ENCODE data around the gene TTYH1.

TTYH1 gene

GRCh38 chr19:54460230-54461005, 45.2 kb downstream of the TTYH1 start:
- TF ChIP-seq CTCF (IDR thresholded peaks at IDR 0.05; ENCODE audit: low read depth, low read length) = no peak
- no peak for DNase-seq (ENCODE audit: extremely low read depth, low read depth)

- DNase-seq (ENCODE audit: extremely low read depth, low read depth) = no peak
- TF ChIP-seq CTCF (IDR thresholded peaks at IDR 0.05; ENCODE audit: low read depth, low read length) = no peak
Observed at GRCh38 chr19:54461210-54461609, 45.9 kb downstream of the TTYH1 start.

DNA sequence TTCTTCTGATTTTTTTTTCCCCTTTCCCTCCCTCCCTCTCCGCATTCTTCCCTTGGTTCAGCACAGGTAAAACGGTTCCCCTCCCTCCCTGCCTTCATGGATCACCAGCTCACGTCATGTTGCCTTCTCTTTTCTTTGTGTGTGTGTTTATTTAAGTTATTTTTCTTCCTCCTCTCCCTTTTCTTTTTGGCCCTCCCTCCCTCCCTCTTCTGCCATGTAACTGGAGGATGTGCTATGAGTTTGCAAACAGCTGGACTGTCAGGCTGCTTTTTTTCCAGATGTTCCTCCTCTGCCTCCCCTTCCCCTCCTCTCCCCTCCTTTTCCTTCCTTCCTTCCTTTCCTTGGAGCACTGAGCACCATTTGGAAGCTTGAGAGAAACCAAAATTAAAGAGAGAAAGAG, 46.3 kb downstream of the TTYH1 start:
- DNase-seq (ENCODE audit: extremely low read depth, low read depth) = no peak
- TF ChIP-seq CTCF (IDR thresholded peaks at IDR 0.05; ENCODE audit: low read depth, low read length) = no peak

DNA sequence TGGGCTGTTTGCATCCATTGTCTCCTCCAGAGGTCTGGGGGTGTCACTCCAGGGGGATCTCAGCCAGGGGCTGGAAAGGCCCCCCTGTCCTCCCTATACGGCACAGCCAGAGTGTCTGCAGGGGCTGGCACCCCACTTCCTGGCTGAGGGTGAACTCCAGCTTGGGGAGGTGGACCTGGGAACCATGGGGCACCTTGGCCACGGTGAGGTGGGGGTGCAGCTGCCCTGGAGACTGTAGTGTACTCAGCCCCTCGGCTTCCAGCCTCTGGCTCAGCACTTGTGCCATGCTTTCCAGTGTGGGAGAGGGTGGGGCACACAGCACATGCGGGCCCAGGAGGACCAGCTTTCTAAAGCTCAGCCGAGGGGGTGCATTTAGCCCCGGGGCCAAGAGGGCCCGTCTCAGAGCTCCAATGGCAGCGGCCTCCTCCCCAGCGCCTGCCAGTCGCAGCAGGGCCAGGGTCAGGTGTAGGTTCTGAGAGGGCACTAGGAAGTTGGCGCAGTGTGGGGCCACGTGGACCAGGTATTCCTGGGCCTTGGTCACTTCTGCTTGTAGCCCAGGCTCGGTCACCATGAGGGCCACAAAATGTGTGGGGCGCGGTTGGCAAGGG, 46.9 kb downstream of the TTYH1 start:
- no peak for DNase-seq (ENCODE audit: extremely low read depth, low read depth)
- TF ChIP-seq CTCF (IDR thresholded peaks at IDR 0.05; ENCODE audit: low read depth, low read length) = no peak

DNA sequence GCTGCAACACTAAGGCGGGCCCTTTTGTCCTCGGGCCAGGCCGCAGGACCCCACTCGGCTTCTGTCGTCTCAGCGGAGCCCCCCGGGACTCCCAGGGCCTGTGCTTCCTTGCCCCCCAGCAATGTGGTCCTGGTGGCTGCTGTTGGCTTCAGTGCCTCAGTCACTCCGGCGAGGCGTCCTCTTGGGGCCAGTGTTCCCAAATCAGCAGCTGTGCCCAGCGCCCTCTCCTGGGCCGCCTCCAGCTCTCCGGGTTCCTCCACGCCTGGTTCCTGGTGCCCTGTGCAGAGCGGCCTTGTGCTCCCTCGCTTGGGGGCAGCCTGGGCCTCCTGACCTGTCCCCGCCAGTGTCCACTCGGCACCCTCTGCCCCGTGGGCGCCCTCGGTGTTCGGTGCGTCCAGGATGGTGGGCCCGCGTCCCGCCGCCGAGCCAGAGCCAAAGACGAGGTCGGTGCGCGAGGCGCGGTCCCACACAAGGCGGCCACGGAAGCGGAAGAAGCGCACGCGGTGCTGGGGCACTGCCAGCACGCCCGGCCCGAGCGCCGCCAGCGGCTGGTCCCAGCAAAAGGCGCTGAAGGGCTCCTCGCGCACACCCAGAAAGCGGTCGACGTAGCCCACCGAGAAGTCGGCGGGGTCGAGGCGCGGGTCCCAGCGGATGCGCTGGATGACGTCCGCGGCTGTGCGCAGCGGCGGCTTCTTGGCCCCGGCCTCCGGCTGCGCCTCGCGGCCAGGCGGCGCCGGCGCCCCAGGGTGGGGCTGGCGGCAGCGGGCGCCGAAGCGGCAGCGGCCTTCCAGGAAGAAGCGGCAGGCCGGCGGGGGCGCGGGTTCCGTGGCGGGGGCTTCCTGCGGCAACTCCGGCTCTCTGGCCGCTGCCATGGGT, 47.6 kb downstream of the TTYH1 start:
- no peak for DNase-seq (ENCODE audit: extremely low read depth, low read depth)
- peak; percentile 16 for TF ChIP-seq CTCF (IDR thresholded peaks at IDR 0.05; ENCODE audit: low read depth, low read length)

- TF ChIP-seq CTCF (IDR thresholded peaks at IDR 0.05; ENCODE audit: low read depth, low read length) = no peak
- peak; percentile 98 for DNase-seq (ENCODE audit: extremely low read depth, low read depth)
Observed at GRCh38 chr19:54463531-54464043, 48.3 kb downstream of the TTYH1 start, which contains the start of gene LENG9. TSS of gene LENG9 (minus strand) at chr19:54463778. CDS start at chr19:54463526, 252 bp downstream.

All from AG09319 (cell line).